ENCODE measurements around the gene ZPR1.

ZPR1 gene

GRCh38 chr11:116792869-116793771, 5.3 kb upstream of the ZPR1 start:
- FAIRE-seq (peak; percentile 82), DNase-seq (ENCODE audit: low spot score) (peak; percentile 67)

- FAIRE-seq (no peak), DNase-seq (ENCODE audit: low spot score) (no peak)
These were observed 4.5 kb upstream of the ZPR1 start for GRCh38 chr11:116792144-116792868.

- FAIRE-seq (no peak), DNase-seq (ENCODE audit: low spot score) (no peak)
These were observed 4.0 kb upstream of the ZPR1 start, which contains the start of gene APOA5 for GRCh38 chr11:116791813-116792143. TSS of gene APOA5 (minus strand) at chr11:116791879. CDS start at chr11:116791860, 19 bp downstream.

GRCh38 chr11:116791002-116791812, 3.4 kb upstream of the ZPR1 start:
- DNase-seq (ENCODE audit: low spot score) = no peak
- FAIRE-seq = no peak

- DNase-seq (ENCODE audit: low spot score) (no peak), FAIRE-seq (no peak)
These were observed 2.6 kb upstream of the ZPR1 start for GRCh38 chr11:116790167-116791001.

GRCh38 chr11:116788975-116789374, 1.2 kb upstream of the ZPR1 start:
- FAIRE-seq (no peak), DNase-seq (ENCODE audit: low spot score) (no peak)

GRCh38 chr11:116788534-116788933, 711 bp upstream of the ZPR1 start:
- FAIRE-seq (no peak), DNase-seq (ENCODE audit: low spot score) (no peak)

GRCh38 chr11:116787436-116787785, 412 bp downstream of the ZPR1 start:
- DNase-seq (ENCODE audit: low spot score) = no peak
- FAIRE-seq = no peak

GRCh38 chr11:116786966-116787365, 857 bp downstream of the ZPR1 start:
- FAIRE-seq (no peak), DNase-seq (ENCODE audit: low spot score) (no peak)

- DNase-seq (ENCODE audit: low spot score) = no peak
- FAIRE-seq = no peak
These were observed 1.5 kb downstream of the ZPR1 start for GRCh38 chr11:116786326-116786725.

GRCh38 chr11:116782728-116783127, 5.1 kb downstream of the ZPR1 start:
- FAIRE-seq = no peak

GRCh38 chr11:116778556-116778955, 9.3 kb downstream of the ZPR1 start:
- FAIRE-seq (no peak), DNase-seq (ENCODE audit: low spot score) (no peak)

More at GRCh38 chr11:116782728-116783127, 5.1 kb downstream of the ZPR1 start:
- no peak for DNase-seq (ENCODE audit: low spot score)

GRCh38 chr11:116777056-116777455, 10.8 kb downstream of the ZPR1 start:
- DNase-seq (ENCODE audit: low spot score) = no peak
- no peak for FAIRE-seq

GRCh38 chr11:116776522-116776984, 11.3 kb downstream of the ZPR1 start:
- DNase-seq (ENCODE audit: low spot score) = no peak
- FAIRE-seq = no peak

- FAIRE-seq (no peak), DNase-seq (ENCODE audit: low spot score) (no peak)
These were observed 11.8 kb downstream of the ZPR1 start for GRCh38 chr11:116775975-116776374.

- FAIRE-seq = no peak
- DNase-seq (ENCODE audit: low spot score) = no peak
These were observed 13.2 kb downstream of the ZPR1 start for GRCh38 chr11:116774661-116775060.

GRCh38 chr11:116773203-116774097, 14.4 kb downstream of the ZPR1 start:
- DNase-seq (ENCODE audit: low spot score) (no peak), FAIRE-seq (no peak)

GRCh38 chr11:116772443-116773202, 15.2 kb downstream of the ZPR1 start, which contains the start of gene BUD13:
TSS of gene BUD13 (minus strand) at chr11:116772987. CDS start at chr11:116772964, 23 bp downstream.
- FAIRE-seq (no peak), DNase-seq (ENCODE audit: low spot score) (peak; percentile 65)

- DNase-seq (ENCODE audit: low spot score) (no peak), FAIRE-seq (no peak)
These were observed 15.9 kb downstream of the ZPR1 start for GRCh38 chr11:116771935-116772334.
